NCI-H2107 treated with DMSO at 0.1 percent for 48 hours (cell line): ENCODE results near the gene ZMYM2.

ENCODE experiments used
- DNase-seq: peaks from one replicate; lab custom pipeline; 2025; ENCODE audit not compliant: unreplicated experiment; lab: John Stamatoyannopoulos, UW

The ZMYM2 gene

DNA sequence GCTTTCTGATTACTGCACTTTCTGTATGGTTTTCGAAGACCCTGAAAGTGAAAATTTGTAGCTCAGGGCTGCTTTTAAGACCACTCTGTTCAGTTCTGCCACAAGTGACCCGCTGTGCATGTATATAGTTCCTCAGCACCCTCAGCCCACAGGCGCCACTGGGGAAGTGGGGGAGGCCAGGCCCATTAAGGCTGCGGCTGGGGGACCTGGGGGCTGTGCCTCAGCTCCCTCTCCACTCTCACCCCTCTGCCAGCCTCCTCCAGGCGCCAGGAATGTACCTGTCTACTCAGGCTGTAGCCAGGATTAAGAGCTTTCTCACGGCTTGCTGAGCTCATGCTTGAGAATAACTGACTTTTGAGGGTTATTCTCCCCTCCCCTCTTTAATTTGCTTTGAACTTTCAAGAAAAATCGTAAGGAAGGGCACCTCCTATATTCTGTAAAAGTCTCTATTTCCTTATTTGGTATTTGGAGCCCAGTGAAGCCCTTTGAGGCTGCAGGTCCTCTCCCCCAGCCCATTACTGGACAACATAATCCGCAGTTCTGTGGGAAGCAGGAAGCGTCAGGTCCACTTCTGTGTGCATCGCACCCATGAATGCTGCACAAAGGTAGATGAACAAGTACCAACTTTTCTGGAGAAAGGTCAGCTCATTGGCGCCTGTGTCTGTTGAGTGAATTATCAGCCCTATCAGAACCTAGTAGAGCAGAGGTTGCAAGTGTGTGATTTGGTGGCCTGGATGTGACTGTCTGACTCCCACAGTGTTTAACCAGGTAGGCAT lies 172.7 kb downstream of the ZMYM2 start:
- DNase-seq, result no peak

DNA sequence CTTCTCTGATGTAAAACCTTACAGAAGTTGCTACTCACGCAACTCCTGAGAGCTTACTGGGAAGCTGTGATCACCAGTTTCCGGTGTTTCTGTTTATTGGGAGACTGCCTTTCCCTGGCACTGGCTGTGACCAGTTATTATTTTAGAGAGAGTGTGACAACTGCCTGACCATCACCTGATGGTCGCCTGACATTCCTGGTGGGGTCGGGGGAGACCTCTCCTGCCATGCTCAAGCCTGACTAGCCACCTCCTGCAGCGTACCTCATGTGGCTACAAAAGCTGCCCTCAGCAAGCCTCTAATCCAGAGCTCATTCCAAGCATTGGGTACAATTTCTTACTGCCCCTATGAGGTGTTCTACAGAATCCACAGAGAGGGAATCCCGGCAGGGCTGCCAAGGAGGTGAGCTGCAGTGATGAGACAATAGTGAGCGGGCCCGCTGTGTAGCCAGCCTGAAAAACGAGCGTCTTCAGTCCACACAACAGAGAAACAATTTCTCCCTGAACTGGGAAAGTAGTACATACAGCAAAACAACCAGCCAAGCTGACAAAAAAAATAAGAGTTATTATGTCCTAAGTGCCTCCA lies 173.6 kb downstream of the ZMYM2 start:
- no peak for DNase-seq

DNA sequence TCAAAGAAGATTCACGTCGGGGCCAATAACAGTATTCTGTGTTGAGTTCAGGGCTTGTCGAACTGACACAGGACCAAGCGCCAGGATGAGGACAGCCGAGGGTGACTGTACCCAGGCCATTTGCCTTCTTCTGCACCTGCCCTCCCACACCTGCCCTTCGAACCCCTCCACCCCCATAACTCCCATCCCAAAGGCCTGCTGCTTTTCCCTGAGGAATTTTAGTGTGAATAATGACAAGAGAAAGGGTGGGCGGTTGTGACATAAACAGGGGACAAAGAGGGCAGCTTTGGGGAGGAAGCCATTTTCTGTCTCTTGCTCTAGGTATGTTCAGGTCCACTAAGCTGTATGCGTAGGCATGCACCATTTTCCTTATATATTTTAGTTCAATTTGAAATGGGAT lies 176.2 kb downstream of the ZMYM2 start:
- DNase-seq, result no peak

DNA sequence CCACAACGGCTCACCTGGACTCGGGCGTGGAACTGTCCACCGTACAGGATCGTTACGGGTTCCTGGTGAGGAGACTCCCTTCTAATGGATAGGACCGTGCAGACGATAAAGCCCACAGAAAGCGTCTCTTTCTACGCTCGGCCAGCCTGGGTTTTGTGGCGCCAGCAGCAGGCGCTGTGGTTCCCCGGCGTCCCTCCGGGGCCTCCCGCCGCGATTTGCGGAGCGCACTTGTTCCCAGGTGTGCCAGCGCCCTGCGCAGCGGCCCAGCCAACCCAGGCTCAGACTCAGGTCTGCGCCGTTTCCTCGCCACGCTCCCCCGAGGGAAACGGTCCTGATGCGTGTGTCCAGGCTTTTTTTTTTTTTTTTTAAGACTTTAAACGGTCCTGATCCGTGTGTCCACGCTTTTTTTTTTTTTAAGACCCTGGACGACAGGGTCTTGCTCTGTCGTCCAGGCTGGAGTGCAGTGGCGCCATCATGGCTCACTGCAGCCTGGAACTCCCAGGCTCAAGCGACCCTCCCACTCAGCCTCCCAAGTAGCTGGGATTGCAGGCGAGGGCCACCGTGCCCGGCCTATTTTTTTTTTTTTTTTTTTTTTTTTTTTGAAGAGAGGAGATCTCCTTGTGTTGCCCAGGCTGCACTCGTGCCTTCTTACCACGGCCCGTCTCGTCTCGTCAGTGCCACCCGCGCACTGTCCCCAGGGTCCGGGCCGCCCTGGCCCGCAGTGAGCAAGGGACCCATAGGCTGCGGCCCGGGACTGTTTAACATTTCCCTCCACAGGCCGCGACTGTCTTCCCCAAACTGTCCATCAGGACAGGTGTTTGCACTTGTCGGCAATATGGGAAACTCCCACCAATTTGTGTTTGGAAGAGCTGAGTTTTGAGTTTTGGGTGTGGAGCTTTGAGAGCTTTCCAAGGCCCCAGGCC lies 178.5 kb downstream of the ZMYM2 start:
- DNase-seq, result no peak

DNA sequence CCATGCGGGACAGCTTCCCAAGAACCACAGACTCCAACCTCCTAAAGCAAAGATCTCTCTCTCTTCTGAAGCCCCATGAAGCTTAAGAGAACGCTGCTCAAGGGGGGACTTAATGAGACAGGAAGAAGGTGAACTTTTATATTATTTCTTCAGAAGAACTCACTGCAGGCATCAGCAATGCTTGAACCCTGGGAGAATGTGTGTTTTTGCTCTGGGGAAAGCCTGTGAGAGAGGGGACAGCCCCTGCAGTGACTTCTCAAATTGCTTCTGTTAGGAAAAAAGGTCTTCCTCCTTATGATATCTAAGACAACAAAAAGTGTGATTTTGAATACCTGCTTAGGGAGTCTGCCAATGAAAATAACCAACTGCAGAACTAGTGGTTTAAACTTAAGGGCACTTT lies 179.3 kb downstream of the ZMYM2 start:
- DNase-seq, result no peak

DNA sequence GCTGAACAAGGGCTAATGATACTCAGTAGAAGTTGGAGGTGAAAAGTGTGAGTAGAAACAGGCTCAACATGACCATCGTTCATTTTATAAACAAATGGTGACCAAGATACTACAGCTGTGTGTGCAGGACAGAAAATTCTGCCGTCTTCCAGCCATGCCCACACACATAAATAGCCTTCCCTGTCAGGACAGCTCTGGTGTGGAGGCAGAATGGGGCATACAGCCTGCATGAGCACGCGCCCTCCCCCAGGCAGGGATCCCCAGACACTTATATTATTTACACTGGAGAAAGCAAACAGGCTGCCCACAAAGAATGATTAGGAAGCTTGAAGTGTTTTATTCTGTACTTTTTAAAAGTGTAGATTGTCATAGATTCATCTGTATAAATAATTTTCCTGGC lies 182.0 kb downstream of the ZMYM2 start:
- DNase-seq, result no peak
